ENCODE data around the gene PIK3CG. TPM values are rescaled to one million over a fixed set of nuclear protein-coding genes. Genes with fewer than 3 reads are reported as not detected.

PIK3CG gene
- total RNA-seq, 2 experiments from 2014 or later, result 26.8 to 27.0 TPM

GRCh38 chr7:106858618-106859532, 6.2 kb upstream of the PIK3CG start:
- CTCF ChIA-PET, result interaction anchor here (1.0 kb wide), 1 partner anchor 190 kb away, joined by 3 read pairs; no protein-coding TSS in a partner anchor
- DNase-seq (no peak), ATAC-seq (no peak)
- H3K4me1 Mint-ChIP-seq (ENCODE audit: low read depth), result peaks cover 29% of the 10 kb centered on the region
- no peaks in the 10 kb centered on the region for H3K27me3 Mint-ChIP-seq
- intact Hi-C loops (cut with micrococcal nuclease), result no loop called here
- no peak overlapping the region for H3K27ac Mint-ChIP-seq
- H3K4me3 Mint-ChIP-seq, result no peak overlapping the region
- POLR2A ChIA-PET, result no interaction called here
- H3K9me3 Mint-ChIP-seq, result no peaks in the 10 kb centered on the region
- H3K36me3 Mint-ChIP-seq (ENCODE audit: low read depth), result no peaks in the 10 kb centered on the region
- TF ChIP-seq CTCF (IDR thresholded peaks at IDR 0.05), result no peak

- intact Hi-C loops (cut with micrococcal nuclease), result no loop called here
Measured at GRCh38 chr7:106862317-106863089, 2.6 kb upstream of the PIK3CG start.

GRCh38 chr7:106863274-106863997, 1.6 kb upstream of the PIK3CG start:
- intact Hi-C loops (cut with micrococcal nuclease), result no loop called here
- DNase-seq (no peak), ATAC-seq (no peak)
- Mint-ChIP-seq H3K9me3 (peaks cover 2% of the 10 kb centered on the region), H3K4me3 (no peak overlapping the region), H3K27ac (peak overlapping the region; percentile 95), H3K4me1 (ENCODE audit: low read depth) (peaks cover 49% of the 10 kb centered on the region), H3K36me3 (ENCODE audit: low read depth) (peaks cover 20% of the 10 kb centered on the region), H3K27me3 (no peaks in the 10 kb centered on the region)
- ChIA-PET CTCF (interaction anchor here (1.2 to 1.7 kb wide), 2 partner anchors 8 to 14 kb away, joined by 3 to 4 read pairs; no protein-coding TSS in a partner anchor), POLR2A (no interaction called here)
- no peak for TF ChIP-seq CTCF (IDR thresholded peaks at IDR 0.05)

More at GRCh38 chr7:106862317-106863089, 2.6 kb upstream of the PIK3CG start:
- H3K4me1 Mint-ChIP-seq (ENCODE audit: low read depth), result peaks cover 43% of the 10 kb centered on the region
- no peak for TF ChIP-seq CTCF (IDR thresholded peaks at IDR 0.05)
- peak overlapping the region; percentile 95 for H3K27ac Mint-ChIP-seq
- ChIA-PET POLR2A (interaction anchor here (0.6 to 0.9 kb wide), 2 partner anchors 36 to 53 kb away, joined by 3 read pairs; no protein-coding TSS in a partner anchor), CTCF (interaction anchor here (1.7 kb wide), 1 partner anchor 9 kb away, joined by 4 read pairs; no protein-coding TSS in a partner anchor)
- peaks cover 11% of the 10 kb centered on the region for H3K36me3 Mint-ChIP-seq (ENCODE audit: low read depth)
- DNase-seq (no peak), ATAC-seq (no peak)
- no peak overlapping the region for H3K4me3 Mint-ChIP-seq
- no peaks in the 10 kb centered on the region for H3K9me3 Mint-ChIP-seq
- no peaks in the 10 kb centered on the region for H3K27me3 Mint-ChIP-seq

- H3K27ac Mint-ChIP-seq, result peak overlapping the region; percentile 95
- H3K9me3 Mint-ChIP-seq, result peaks cover 4% of the 10 kb centered on the region
- ChIA-PET CTCF (interaction anchor here (0.6 to 1.2 kb wide), 3 partner anchors 15 to 1333 kb away, joined by 3 read pairs; no protein-coding TSS in a partner anchor), POLR2A (interaction anchor here (1.5 kb wide), 1 partner anchor 305 kb away, joined by 4 read pairs; no protein-coding TSS in a partner anchor)
- TF ChIP-seq CTCF (IDR thresholded peaks at IDR 0.05), result no peak
- no peaks in the 10 kb centered on the region for H3K27me3 Mint-ChIP-seq
- DNase-seq, result no peak
- peak overlapping the region; percentile 91 for H3K4me3 Mint-ChIP-seq
- ATAC-seq, result peak; percentile 38
- intact Hi-C loops (cut with micrococcal nuclease), result no loop called here
- H3K4me1 Mint-ChIP-seq (ENCODE audit: low read depth), result peaks cover 60% of the 10 kb centered on the region
- peaks cover 31% of the 10 kb centered on the region for H3K36me3 Mint-ChIP-seq (ENCODE audit: low read depth)
Measured at GRCh38 chr7:106864298-106865081, 592 bp upstream of the PIK3CG start.

All from activated CD8-positive, alpha-beta T cell treated with anti-CD3 and anti-CD28 coated beads for 36 hours (primary cell).